DLD1 (cell line): Measurements from ENCODE around the gene CD180.

Experiments
- in situ Hi-C: cut with HindIII; loops from 2 replicates; pipeline ENCODE4 v1.10.0; 2017; ENCODE audit warnings: low sequenced_read_pairs

CD180 gene

DNA sequence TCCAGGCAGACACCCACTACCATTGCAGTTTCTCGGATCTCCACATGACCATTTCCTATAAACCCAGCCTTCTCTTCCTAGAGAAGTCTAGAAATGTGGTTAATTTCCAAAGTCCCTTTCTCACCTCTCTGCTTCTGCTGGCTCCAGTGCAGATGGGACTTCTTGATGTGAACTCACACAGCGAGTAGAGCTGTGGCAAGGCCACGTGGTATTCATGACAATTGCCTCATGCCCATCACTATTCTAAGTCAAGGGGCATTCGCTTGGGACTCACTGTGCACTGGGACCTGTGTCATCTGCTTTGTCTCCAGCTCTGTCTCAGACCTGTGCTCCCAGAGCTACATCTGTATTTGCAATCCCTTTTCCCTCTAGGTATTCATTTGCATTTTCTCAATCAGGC is 6.2 kb downstream of the CD180 start:
- in situ Hi-C loops: no loop called here

DNA sequence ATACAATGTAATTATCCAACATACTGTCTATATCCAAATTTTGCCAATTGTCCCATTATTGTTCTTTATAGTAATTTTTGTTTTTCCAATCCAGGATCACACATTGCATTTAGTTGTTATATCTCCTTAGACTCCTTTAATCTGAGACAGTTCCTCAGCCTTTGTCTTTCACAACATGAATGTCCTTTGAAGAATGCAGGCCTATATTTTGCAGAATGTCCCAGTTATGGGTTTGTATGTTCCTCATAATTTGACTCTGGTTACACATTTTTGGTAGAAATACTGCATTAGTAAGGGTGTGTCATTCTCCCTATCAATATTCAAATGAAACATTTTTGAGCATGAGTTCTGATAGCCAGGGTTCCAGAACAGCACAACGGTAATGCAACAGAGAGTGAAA is 6.7 kb downstream of the CD180 start:
- in situ Hi-C loops: no loop called here

DNA sequence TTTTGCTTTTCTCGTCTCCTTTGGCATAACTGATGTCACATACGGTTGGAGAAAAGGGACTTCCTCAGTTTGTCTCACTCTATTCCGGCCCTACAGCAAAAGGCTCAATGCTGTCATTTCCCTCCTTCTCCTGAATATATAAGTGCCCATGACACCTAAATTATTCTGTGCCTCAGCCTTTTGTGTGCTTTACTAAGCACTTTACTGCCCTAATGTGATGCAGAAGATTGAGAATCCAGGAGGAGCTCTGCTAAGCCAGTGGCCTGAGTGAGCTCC is 7.6 kb downstream of the CD180 start:
- in situ Hi-C loops: no loop called here

DNA sequence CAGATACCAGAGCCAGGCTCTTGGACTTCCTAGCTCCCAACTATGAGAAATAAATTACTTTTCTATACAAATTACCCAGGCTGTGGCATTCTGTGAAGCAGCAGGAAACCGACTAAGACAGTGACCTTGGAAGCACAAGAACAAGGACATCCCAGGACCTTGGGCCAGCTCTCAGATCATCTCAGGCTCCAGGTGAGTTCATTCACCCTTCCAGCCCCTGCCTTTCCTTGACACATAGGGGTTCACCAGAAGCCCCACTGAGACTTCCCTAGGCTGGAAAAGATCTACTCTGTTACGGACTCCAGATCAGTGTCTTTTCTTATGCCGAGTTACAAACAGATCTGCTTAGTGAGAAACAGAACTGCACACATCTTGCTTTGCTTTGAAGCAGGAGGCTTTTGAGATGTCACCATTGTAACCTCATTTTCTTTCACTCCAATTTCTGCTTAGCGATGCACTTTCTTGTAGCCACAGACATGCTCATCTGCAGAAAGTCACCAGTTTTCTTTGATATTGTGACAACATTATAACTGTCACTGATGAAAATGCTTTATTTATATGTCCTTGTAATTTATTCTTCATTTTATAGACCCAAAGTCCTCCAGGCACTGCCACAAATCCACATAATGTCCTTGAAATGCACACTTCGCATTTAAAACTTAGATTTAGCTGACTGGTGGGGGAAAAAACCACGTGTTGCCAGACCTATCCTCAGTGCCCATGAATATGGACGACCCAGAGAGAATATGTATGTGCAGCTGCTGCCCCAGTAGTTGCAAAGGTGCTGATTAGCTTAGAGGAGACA is 8.1 kb downstream of the CD180 start:
- in situ Hi-C loops: no loop called here

DNA sequence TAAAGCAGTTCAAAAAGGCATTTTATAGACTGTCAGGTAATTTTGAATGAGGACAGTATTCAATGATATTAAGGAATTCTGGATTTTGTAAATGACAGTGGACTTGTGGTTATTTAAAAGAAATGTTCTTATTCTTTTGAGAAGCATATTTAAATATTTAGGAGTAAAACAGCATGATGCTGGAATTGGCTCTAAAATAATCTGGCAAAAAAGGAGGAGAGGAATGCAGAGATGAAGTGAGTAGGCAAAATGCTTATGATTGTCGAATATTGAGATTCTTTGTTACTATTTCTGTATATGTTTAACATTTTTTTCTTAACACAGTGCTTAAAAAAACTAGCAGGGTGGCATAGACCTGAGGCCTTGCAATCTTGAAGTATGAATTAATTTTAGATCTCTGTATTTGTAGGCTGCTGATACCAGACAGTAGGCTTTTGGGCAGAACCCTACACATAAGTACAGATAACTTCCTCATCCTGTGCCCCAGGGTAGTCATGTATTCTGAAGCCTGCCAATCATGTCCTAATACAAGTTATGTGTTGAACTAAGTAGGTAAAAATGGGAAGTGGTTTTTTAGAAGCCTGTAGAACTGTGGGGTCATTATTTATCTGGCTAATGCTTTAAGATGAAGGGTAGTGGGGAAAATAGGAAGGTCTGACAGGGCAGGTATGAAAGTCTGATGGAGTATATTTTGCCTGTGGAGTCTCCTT is 9.4 kb downstream of the CD180 start:
- in situ Hi-C loops: no loop called here

- in situ Hi-C loops: no loop called here
Observed at GRCh38 chr5:67183859-67184258, 12.7 kb downstream of the CD180 start.

DNA sequence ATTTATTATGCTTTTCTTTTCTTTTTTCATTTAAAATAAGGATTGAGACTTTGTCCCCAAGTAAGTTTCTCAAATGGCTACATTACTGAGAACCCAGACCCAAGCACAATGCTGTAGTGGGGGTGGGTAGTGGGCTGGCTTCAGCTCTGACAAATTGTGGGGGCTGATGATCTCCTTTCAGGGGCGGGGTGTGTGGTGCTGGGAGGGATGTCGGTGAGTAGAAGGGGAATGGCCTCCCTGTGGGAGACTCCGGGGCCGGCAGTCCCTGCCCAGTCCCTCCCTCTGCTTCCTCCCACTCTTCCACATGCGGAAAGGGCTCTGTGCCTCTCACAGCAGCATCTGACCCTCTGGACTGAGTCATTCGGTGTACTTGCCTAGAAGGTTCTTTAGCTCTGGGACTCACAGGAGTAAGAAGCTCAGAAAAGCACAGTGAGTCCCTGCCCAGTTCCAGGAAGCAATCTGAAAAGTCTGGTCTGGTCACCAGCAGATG is 14.3 kb downstream of the CD180 start:
- in situ Hi-C loops: no loop called here

DNA sequence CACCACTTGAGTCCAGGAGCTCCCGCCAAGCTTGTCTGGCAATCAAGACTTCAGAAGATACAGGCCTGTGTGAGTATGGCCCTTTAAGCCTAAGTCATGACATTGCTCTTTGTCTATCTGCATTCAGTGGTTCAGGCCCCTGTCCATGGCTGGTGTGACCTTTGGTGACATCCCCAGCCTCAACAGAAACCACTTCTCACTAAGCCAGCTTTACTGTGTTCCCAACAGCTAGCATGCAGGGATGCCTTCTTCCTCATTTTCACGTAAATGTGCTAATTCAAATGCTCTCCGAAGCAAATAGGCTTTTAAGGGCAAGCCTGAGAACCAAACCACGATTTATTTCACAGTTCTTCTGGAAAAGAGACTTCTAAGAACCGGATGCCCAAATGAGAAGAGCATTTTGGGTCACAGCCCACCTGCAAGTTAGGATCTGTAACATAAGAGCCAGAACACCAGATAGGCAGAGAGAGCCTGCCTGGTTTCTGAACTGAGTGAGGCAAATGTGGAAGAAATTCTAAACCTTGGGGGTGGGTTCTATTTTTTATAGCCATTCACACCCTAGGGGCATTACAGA is 14.9 kb downstream of the CD180 start:
- in situ Hi-C loops: no loop called here

GRCh38 chr5:67179697-67180361 is 16.8 kb downstream of the CD180 start:
- in situ Hi-C loops: no loop called here

DNA sequence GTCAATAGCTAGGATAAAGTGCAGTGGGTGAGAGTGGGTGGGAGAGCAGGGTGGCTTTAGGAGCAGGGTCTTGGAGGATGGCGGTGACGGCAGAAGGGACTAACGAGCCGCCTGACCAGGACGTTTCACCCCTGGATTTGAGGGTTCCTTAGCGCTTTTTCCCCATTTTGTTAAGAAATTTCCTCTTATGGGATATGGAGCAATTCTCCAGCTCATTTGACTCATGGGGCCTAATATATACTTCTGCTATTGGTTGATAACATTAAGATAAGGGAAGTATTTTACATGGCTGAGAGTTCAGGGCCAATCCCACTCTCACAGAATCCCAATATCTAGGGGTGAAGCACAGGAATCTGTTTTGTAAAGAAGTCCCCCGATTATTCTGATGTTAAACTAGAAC is 17.6 kb downstream of the CD180 start:
- in situ Hi-C loops: no loop called here

DNA sequence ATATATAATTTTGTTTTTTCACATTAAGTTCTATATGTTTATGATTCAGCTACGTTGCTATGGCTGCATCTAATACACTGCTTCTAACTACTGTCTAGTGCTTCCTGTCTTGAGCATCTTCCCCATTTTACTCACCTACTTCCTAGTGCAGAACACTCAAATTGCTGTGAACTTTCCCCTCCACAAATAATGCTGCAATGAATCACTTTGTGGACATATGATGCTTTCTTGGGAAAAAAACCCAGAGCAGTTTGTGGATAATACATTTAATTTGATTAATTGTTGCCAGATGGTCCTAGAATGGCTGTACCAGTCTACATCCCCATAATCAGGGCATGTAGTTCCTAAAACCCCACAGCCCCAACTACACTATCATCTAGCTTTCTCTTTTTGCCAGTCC is 18.5 kb downstream of the CD180 start:
- in situ Hi-C loops: no loop called here

DNA sequence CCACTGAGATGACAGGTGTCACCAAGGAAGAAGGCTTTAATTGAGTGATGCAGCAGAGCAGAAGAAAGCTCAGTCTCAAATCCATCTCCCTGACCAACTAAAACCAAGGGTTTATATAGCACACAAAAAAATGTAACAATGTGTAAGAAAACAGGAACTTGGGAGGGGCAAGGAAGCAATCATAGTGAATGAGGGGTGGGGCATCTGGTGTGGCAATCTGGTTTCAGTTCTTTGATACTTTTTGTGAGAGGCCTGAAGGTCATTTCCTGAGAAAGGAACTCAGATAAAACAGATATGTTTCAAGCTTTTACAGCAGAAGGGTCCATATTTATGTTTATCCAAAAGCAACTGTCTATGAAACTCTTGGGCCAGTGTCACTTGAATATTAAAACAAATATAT is 19.7 kb downstream of the CD180 start:
- in situ Hi-C loops: no loop called here

GRCh38 chr5:67173959-67174358 is 22.6 kb downstream of the CD180 start:
- in situ Hi-C loops: loop anchor here (25.0 kb wide), 1 partner anchor 1088 kb away; no protein-coding TSS in a partner anchor

DNA sequence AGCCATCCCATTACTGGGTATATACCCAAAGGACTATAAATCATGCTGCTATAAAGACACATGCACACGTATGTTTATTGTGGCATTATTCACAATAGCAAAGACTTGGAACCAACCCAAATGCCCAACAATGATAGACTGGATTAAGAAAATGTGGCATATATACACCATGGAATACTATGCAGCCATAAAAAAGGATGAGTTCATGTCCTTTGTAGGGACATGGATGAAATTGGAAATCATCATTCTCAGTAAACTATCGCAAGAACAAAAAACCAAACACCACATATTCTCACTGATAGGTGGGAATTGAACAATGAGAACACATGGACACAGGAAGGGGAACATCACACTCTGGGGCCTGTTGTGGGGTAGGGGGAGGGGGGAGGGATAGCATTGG is 23.2 kb downstream of the CD180 start:
- in situ Hi-C loops: loop anchor here (25.0 kb wide), 1 partner anchor 1089 kb away; no protein-coding TSS in a partner anchor

GRCh38 chr5:67170767-67171166 is 25.8 kb downstream of the CD180 start:
- in situ Hi-C loops: loop anchor here (25.0 kb wide), 1 partner anchor 1092 kb away; no protein-coding TSS in a partner anchor

DNA sequence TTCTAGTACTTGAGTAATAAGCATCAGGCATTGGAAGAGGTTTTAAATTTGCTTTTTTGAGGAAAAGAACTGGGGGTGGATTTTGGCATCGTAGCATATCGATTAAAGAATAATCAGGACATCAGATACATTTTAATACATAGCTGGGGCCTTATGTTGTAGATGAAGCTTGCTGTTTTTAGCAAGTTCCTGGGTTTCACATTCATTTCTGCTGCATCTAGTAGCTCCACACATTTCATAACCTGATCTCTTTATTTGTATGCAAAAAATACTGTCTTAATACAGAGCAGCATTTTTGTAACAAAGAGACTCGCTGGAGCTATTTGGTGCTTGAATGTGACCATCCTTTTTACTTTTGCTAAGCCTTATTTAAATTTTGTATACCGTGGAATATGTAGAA is 28.5 kb downstream of the CD180 start:
- in situ Hi-C loops: loop anchor here (25.0 kb wide), 1 partner anchor 1094 kb away; no protein-coding TSS in a partner anchor

DNA sequence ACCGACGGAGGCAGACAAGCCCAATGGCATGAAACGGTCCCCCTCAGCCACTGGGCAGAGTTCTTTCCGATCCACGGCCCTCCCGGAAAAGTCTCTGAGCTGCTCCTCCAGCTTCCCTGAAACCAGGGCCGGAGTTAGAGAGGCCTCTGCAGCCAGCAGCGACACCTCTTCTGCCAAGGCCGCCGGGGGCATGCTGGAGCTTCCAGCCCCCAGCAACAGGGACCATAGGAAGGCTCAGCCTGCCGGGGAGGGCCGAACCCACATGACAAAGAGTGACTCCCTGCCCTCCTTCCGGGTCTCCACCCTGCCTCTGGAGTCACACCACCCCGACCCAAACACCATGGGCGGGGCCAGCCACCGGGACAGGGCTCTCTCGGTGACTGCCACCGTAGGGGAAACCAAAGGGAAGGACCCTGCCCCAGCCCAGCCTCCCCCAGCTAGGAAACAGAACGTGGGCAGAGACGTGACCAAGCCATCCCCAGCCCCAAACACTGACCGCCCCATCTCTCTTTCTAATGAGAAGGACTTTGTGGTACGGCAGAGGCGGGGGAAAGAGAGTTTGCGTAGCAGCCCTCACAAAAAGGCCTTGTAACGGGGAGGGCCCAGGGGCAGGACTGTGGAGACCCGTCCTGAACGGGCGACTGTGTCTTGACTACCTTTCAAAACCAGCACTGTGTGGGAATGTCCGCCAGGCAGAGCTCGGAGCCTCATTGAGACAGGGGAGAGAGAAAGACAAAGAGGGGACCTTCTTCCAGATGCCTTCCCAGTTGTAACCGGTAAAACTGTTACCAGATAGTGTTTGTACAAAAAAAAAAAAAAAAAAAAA is 29.9 kb downstream of the CD180 start:
- in situ Hi-C loops: loop anchor here (25.0 kb wide), 1 partner anchor 1096 kb away; no protein-coding TSS in a partner anchor

DNA sequence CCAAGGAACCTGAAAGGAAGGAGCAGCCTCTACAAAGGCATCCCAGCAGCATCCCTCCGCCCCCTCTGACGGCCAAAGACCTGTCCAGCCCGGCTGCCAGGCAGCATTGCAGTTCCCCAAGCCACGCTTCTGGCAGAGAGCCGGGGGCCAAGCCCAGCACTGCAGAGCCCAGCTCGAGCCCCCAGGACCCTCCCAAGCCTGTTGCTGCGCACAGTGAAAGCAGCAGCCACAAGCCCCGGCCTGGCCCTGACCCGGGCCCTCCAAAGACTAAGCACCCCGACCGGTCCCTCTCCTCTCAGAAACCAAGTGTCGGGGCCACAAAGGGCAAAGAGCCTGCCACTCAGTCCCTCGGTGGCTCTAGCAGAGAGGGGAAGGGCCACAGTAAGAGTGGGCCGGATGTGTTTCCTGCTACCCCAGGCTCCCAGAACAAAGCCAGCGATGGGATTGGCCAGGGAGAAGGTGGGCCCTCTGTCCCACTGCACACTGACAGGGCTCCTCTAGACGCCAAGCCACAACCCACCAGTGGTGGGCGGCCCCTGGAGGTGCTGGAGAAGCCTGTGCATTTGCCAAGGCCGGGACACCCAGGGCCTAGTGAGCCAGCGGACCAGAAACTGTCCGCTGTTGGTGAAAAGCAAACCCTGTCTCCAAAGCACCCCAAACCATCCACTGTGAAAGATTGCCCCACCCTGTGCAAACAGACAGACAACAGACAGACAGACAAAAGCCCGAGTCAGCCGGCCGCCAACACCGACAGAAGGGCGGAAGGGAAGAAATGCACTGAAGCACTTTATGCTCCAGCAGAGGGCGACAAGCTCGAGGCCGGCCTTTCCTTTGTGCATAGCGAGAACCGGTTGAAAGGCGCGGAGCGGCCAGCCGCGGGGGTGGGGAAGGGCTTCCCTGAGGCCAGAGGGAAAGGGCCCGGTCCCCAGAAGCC is 30.8 kb downstream of the CD180 start:
- in situ Hi-C loops: loop anchor here (25.0 kb wide), 1 partner anchor 1097 kb away; no protein-coding TSS in a partner anchor

GRCh38 chr5:67164856-67165525 is 31.6 kb downstream of the CD180 start:
- in situ Hi-C loops: loop anchor here (5.0 to 25.0 kb wide), 2 partner anchors 42 to 1097 kb away; no protein-coding TSS in a partner anchor
